Stimulated activated CD4-positive, alpha-beta T cell treated with anti-CD3 and anti-CD28 coated beads, Interleukin-2, amount 100 ng/mL, for 48 hours (primary cell): Measurements from ENCODE around the gene KYAT1.
A peak's percentile ranks its signal among the peaks of the same experiment; 100 is the strongest.

ENCODE experiments used
- DNase-seq, 2 donors: peaks; one replicate each; pipeline ENCODE4 v3.0.0-alpha.2; 2020

The KYAT1 gene

GRCh38 chr9:128881884-128882676 lies at the start of gene KYAT1, which contains the start of gene LRRC8A:
Gene KYAT1 (minus strand): TSS chr9:128881950. CDS start chr9:128845405, 36,545 bp downstream.
Gene LRRC8A (plus strand): TSS chr9:128882133. CDS start chr9:128907165, 25,032 bp downstream.
- DNase-seq = peak; percentile 98 to 99

- DNase-seq = no peak
These were observed 47.8 kb upstream of the KYAT1 start for GRCh38 chr9:128929560-128929959.

- DNase-seq = no peak
These were observed 46.9 kb upstream of the KYAT1 start for GRCh38 chr9:128928624-128929023.

- DNase-seq = peak; percentile 39 to 41
These were observed 46.1 kb upstream of the KYAT1 start for GRCh38 chr9:128927731-128928411.

- DNase-seq = no peak
These were observed 41.7 kb upstream of the KYAT1 start for GRCh38 chr9:128923493-128923883.

GRCh38 chr9:128921881-128922763 lies 40.4 kb upstream of the KYAT1 start:
- DNase-seq = no peak

- no peak for DNase-seq
These were observed 38.8 kb upstream of the KYAT1 start, which contains the start of gene PHYHD1 for GRCh38 chr9:128920381-128921058. Gene PHYHD1 (plus strand): TSS chr9:128920982. CDS start chr9:128922324, 1,342 bp downstream.

- no peak for DNase-seq
These were observed 37.8 kb upstream of the KYAT1 start for GRCh38 chr9:128919402-128920089.

- no peak for DNase-seq
These were observed 37.2 kb upstream of the KYAT1 start for GRCh38 chr9:128918921-128919320.

GRCh38 chr9:128917151-128917849 lies 35.5 kb upstream of the KYAT1 start:
- no peak for DNase-seq

- no peak for DNase-seq
These were observed 35.0 kb upstream of the KYAT1 start for GRCh38 chr9:128916745-128917144.

- no peak for DNase-seq
These were observed 34.5 kb upstream of the KYAT1 start for GRCh38 chr9:128916204-128916603.

- DNase-seq = no peak
These were observed 32.4 kb upstream of the KYAT1 start for GRCh38 chr9:128913995-128914772.

- DNase-seq = no peak
These were observed 31.5 kb upstream of the KYAT1 start for GRCh38 chr9:128913048-128913900.

- no peak for DNase-seq
These were observed 30.6 kb upstream of the KYAT1 start for GRCh38 chr9:128912270-128912853.

GRCh38 chr9:128911529-128912035 lies 29.8 kb upstream of the KYAT1 start:
- DNase-seq = no peak

GRCh38 chr9:128910906-128911305 lies 29.2 kb upstream of the KYAT1 start:
- no peak for DNase-seq

- DNase-seq = no peak
These were observed 28.1 kb upstream of the KYAT1 start for GRCh38 chr9:128909859-128910258.

GRCh38 chr9:128908372-128908771 lies 26.6 kb upstream of the KYAT1 start:
- DNase-seq = no peak
